ENCODE data around the gene SFTPB. TPM values are rescaled to one million over a fixed set of nuclear protein-coding genes. Genes with fewer than 3 reads are reported as not detected.
A peak's percentile ranks its signal among the peaks of the same experiment; 100 is the strongest.
"Not testable (repeated sequence)": the region's sequence is repeated elsewhere in the genome, so short reads cannot be mapped to it uniquely, and the experiment has no call there.

The SFTPB gene
- polyA plus RNA-seq = 10 to 100 TPM in 2 of 4 donors, under 1 TPM in 2; 0.01 to 34.9 (median 6.0) TPM
- long read RNA-seq, donor 1 = 0 reads
- long read RNA-seq, donor 2 = 0 reads
- long read RNA-seq, donor 3 = 0 reads
- long read RNA-seq, donor 4 = 0 reads
- long read RNA-seq, donor 5 = 0 reads
- long read RNA-seq, donor 6 = 0 reads
- long read RNA-seq, donor 7 = 0 reads
- long read RNA-seq, donor 8 = 0 reads
- long read RNA-seq, donor 9 = 0 reads
- long read RNA-seq, donor 10 = 0 reads

- no peaks in the 10 kb centered on the region for H3K27me3 ChIP-seq (ENCODE audit: control insufficient read depth in 3 of 3, insufficient read depth in 3 of 3, low read length in 3 of 3)
- no peak within 1 kb of the TSS for H3K27ac ChIP-seq (ENCODE audit: low read depth in 1 of 3, low read length in 2 of 3)
- no peak within 1 kb of the TSS for H3K4me3 ChIP-seq (ENCODE audit: low read depth in 1 of 3, low read length in 3 of 3)
- H3K36me3 ChIP-seq (ENCODE audit: control insufficient read depth in 3 of 3, insufficient read depth in 2 of 3, low read depth in 1 of 3, low read length in 3 of 3) = no peaks in the 10 kb centered on the region
- no peak for FAIRE-seq
- no peaks in the 10 kb centered on the region for H3K4me1 ChIP-seq (ENCODE audit: control insufficient read depth in 3 of 3, insufficient read depth in 2 of 3, low read depth in 1 of 3, low read length in 2 of 3)
- no peaks in the 10 kb centered on the region for H3K9me3 ChIP-seq (ENCODE audit: control insufficient read depth in 2 of 2, insufficient read depth in 1 of 2, low read depth in 1 of 2, low read length in 1 of 2)
- DNase-seq = no peak
- 71 to 81% (median 74%) methylated on average over 5 of the region's 5 CpGs for WGBS, 3 donors
These were observed at the start of gene SFTPB for GRCh38 chr2:85668009-85668856. TSS of gene SFTPB (minus strand) at chr2:85668199. CDS start at chr2:85668183, 16 bp downstream.

GRCh38 chr2:85717308-85718008 lies 49.5 kb upstream of the SFTPB start:
- Histone ChIP-seq H3K4me3 (ENCODE audit: low read depth in 1 of 3, low read length in 3 of 3) (no peak overlapping the region), H3K27me3 (ENCODE audit: control insufficient read depth in 3 of 3, insufficient read depth in 3 of 3, low read length in 3 of 3) (peaks cover 0 to 10% (median 3%) of the 10 kb centered on the region in 3 donors), H3K4me1 (ENCODE audit: control insufficient read depth in 3 of 3, insufficient read depth in 2 of 3, low read depth in 1 of 3, low read length in 2 of 3) (peaks cover 0 to 8% (median 2%) of the 10 kb centered on the region in 3 donors), H3K27ac (ENCODE audit: low read depth in 1 of 3, low read length in 2 of 3) (no peak overlapping the region), H3K36me3 (ENCODE audit: control insufficient read depth in 3 of 3, insufficient read depth in 2 of 3, low read depth in 1 of 3, low read length in 3 of 3) (no peaks in the 10 kb centered on the region), H3K9me3 (ENCODE audit: control insufficient read depth in 2 of 2, insufficient read depth in 1 of 2, low read depth in 1 of 2, low read length in 1 of 2) (no peaks in the 10 kb centered on the region)
- DNase-seq = no peak
- 68 to 74% (median 73%) methylated on average over 15 of the region's 15 CpGs for WGBS, 3 donors
- FAIRE-seq = no peak

DNA sequence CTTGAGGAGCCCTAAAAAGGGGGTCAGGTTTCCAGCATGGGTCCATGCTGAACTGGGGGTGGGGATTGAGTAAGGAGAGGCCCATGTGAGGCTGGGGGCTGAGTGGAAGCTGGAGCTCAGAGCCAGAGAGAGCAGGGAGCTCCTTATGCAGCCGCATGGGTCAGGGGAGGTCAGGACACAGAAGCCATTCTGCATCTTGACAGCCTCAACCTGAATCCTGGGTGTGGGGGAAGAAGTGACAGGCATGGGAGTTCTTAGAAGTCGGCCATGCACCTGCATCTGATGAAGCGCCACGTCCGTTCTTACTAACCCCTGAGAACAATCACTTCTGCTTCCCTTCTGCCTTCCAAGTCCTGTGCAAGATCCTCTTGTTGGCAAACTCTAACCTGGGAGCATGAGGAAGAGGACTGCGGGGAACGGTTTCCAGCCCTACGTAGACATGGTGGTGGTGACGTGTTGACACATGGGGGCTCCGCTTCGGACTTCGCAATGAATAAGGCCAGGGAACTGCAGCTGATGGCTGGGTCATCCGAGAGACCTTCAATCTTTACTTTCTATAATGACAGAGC lies 48.4 kb upstream of the SFTPB start:
- WGBS, 3 donors = 82 to 88% (median 83%) methylated on average over 13 of the region's 13 CpGs
- no peaks in the 10 kb centered on the region for H3K36me3 ChIP-seq (ENCODE audit: control insufficient read depth in 3 of 3, insufficient read depth in 2 of 3, low read depth in 1 of 3, low read length in 3 of 3)
- no peak overlapping the region for H3K27ac ChIP-seq (ENCODE audit: low read depth in 1 of 3, low read length in 2 of 3)
- H3K27me3 ChIP-seq (ENCODE audit: control insufficient read depth in 3 of 3, insufficient read depth in 3 of 3, low read length in 3 of 3) = peaks cover 0 to 10% (median 3%) of the 10 kb centered on the region in 3 donors
- no peaks in the 10 kb centered on the region for H3K9me3 ChIP-seq (ENCODE audit: control insufficient read depth in 2 of 2, insufficient read depth in 1 of 2, low read depth in 1 of 2, low read length in 1 of 2)
- peaks cover 0 to 8% (median 2%) of the 10 kb centered on the region in 3 donors for H3K4me1 ChIP-seq (ENCODE audit: control insufficient read depth in 3 of 3, insufficient read depth in 2 of 3, low read depth in 1 of 3, low read length in 2 of 3)
- DNase-seq (no peak), FAIRE-seq (no peak)
- no peak overlapping the region for H3K4me3 ChIP-seq (ENCODE audit: low read depth in 1 of 3, low read length in 3 of 3)

DNA sequence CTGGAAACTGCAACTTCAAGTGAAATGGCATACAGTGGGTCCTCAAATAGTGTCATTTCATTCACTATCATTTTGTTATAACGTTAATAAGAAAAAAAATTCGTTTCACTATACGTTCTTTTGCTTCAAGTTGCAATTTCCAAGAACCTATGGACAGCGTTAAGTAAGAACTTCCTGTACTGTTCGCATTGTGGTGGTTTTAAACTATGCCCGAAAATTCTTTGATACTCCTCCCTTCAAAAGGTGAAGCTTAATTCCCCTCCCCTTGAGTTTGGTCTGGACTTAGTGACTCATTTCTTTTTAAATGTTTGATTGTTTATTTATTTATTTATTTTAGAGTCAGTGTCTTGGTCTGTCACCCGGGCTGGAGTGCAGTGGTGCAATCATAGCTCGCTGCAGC lies 46.8 kb upstream of the SFTPB start:
- no peaks in the 10 kb centered on the region for H3K36me3 ChIP-seq (ENCODE audit: control insufficient read depth in 3 of 3, insufficient read depth in 2 of 3, low read depth in 1 of 3, low read length in 3 of 3)
- H3K27ac ChIP-seq (ENCODE audit: low read depth in 1 of 3, low read length in 2 of 3) = no peak overlapping the region
- H3K4me3 ChIP-seq (ENCODE audit: low read depth in 1 of 3, low read length in 3 of 3) = no peak overlapping the region
- WGBS, 3 donors = 68 to 75% (median 71%) methylated on average over 8 of the region's 8 CpGs
- H3K4me1 ChIP-seq (ENCODE audit: control insufficient read depth in 3 of 3, insufficient read depth in 2 of 3, low read depth in 1 of 3, low read length in 2 of 3) = peaks cover 0 to 11% (median 2%) of the 10 kb centered on the region in 3 donors
- FAIRE-seq (no peak), DNase-seq (no peak)
- H3K9me3 ChIP-seq (ENCODE audit: control insufficient read depth in 2 of 2, insufficient read depth in 1 of 2, low read depth in 1 of 2, low read length in 1 of 2) = no peaks in the 10 kb centered on the region
- H3K27me3 ChIP-seq (ENCODE audit: control insufficient read depth in 3 of 3, insufficient read depth in 3 of 3, low read length in 3 of 3) = peaks cover 0 to 8% (median 3%) of the 10 kb centered on the region in 3 donors

GRCh38 chr2:85714421-85714820 lies 46.4 kb upstream of the SFTPB start:
- WGBS, 3 donors = 72 to 89% (median 79%) methylated on average over 7 of the region's 7 CpGs
- H3K36me3 ChIP-seq (ENCODE audit: control insufficient read depth in 3 of 3, insufficient read depth in 2 of 3, low read depth in 1 of 3, low read length in 3 of 3); H3K27ac ChIP-seq (ENCODE audit: low read depth in 1 of 3, low read length in 2 of 3); H3K9me3 ChIP-seq (ENCODE audit: control insufficient read depth in 2 of 2, insufficient read depth in 1 of 2, low read depth in 1 of 2, low read length in 1 of 2); FAIRE-seq; DNase-seq; H3K4me3 ChIP-seq (ENCODE audit: low read depth in 1 of 3, low read length in 3 of 3); H3K27me3 ChIP-seq (ENCODE audit: control insufficient read depth in 3 of 3, insufficient read depth in 3 of 3, low read length in 3 of 3); H3K4me1 ChIP-seq (ENCODE audit: control insufficient read depth in 3 of 3, insufficient read depth in 2 of 3, low read depth in 1 of 3, low read length in 2 of 3): not testable (repeated sequence)

- 85 to 91% (median 86%) methylated on average over 5 of the region's 5 CpGs for WGBS, 3 donors
These were observed 45.8 kb upstream of the SFTPB start for GRCh38 chr2:85713836-85714235.

DNA sequence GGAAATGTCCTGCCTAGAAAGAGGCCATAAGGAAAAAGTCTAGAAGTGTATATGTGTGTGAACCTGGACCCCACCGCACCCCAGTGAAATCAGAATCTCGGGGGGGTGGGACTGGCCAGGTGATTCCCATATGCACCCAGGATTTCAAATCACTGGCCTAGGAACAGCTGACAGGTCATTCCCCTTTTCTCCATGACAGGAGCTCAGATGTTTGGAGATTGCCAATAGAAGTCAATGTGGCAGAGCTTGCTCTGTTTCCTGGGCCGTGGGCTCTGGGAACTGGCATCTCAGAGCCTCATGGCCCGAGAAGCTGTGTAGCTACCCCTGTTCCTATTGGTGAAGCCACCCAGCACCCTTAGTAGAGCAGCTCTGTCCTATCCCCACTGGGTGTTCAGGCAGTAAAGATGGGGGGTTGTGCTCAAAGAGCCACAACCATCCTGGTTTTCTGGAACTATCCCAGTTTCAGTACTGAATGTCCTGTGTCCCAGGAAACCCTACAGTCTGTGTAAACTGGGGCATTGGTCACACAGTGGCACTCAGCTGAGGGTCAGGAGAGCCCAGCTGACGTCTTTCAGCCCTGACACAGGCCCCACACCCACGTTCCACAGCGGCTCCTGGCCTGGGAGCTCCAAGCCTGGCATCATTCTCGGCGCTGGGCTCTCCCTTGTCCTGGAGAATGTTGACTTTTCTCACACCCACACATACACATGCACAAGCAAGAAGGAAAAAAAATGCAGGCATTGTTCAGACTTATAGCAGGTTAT lies 45.0 kb upstream of the SFTPB start:
- FAIRE-seq (no peak), DNase-seq (no peak)
- Histone ChIP-seq H3K27ac (ENCODE audit: low read depth in 1 of 3, low read length in 2 of 3) (peak overlapping the region in 1 of 3 donors; percentile 59), H3K9me3 (ENCODE audit: control insufficient read depth in 2 of 2, insufficient read depth in 1 of 2, low read depth in 1 of 2, low read length in 1 of 2) (no peaks in the 10 kb centered on the region), H3K36me3 (ENCODE audit: control insufficient read depth in 3 of 3, insufficient read depth in 2 of 3, low read depth in 1 of 3, low read length in 3 of 3) (no peaks in the 10 kb centered on the region), H3K4me3 (ENCODE audit: low read depth in 1 of 3, low read length in 3 of 3) (no peak overlapping the region), H3K27me3 (ENCODE audit: control insufficient read depth in 3 of 3, insufficient read depth in 3 of 3, low read length in 3 of 3) (peaks cover 0 to 8% (median 3%) of the 10 kb centered on the region in 3 donors), H3K4me1 (ENCODE audit: control insufficient read depth in 3 of 3, insufficient read depth in 2 of 3, low read depth in 1 of 3, low read length in 2 of 3) (peaks cover 0 to 3% (median 2%) of the 10 kb centered on the region in 3 donors)
- 50 to 71% (median 54%) methylated on average over 9 of the region's 9 CpGs for WGBS, 3 donors

More at GRCh38 chr2:85713836-85714235, 45.8 kb upstream of the SFTPB start:
- DNase-seq = no peak
- no peak for FAIRE-seq
- Histone ChIP-seq H3K4me3 (ENCODE audit: low read depth in 1 of 3, low read length in 3 of 3) (no peak overlapping the region), H3K36me3 (ENCODE audit: control insufficient read depth in 3 of 3, insufficient read depth in 2 of 3, low read depth in 1 of 3, low read length in 3 of 3) (no peaks in the 10 kb centered on the region), H3K9me3 (ENCODE audit: control insufficient read depth in 2 of 2, insufficient read depth in 1 of 2, low read depth in 1 of 2, low read length in 1 of 2) (no peaks in the 10 kb centered on the region), H3K27me3 (ENCODE audit: control insufficient read depth in 3 of 3, insufficient read depth in 3 of 3, low read length in 3 of 3) (peaks cover 0 to 8% (median 3%) of the 10 kb centered on the region in 3 donors), H3K4me1 (ENCODE audit: control insufficient read depth in 3 of 3, insufficient read depth in 2 of 3, low read depth in 1 of 3, low read length in 2 of 3) (peaks cover 0 to 4% (median 2%) of the 10 kb centered on the region in 3 donors), H3K27ac (ENCODE audit: low read depth in 1 of 3, low read length in 2 of 3) (no peak overlapping the region)
